ENCODE results near the gene NARF. TPM values are rescaled to one million over a fixed set of nuclear protein-coding genes. Genes with fewer than 3 reads are reported as not detected.

The NARF gene
- total and polyA plus RNA-seq, 2 experiments from 2014 or later = 66.1 to 67.1 TPM

GRCh38 chr17:82435103-82435502 is 23.4 kb upstream of the NARF start:
- no peak; the same call in 2 of the 3 replicates for ATAC-seq

GRCh38 chr17:82435601-82436583 is 22.6 kb upstream of the NARF start:
- DNase-seq (ENCODE audit: low spot score) = no peak
- no peak for TF ChIP-seq REST (IDR thresholded peaks at IDR 0.05; ENCODE audit: unreplicated experiment)
- no peak for TF ChIP-seq ZNF462 (CRISPR knock-in tag; IDR thresholded peaks at IDR 0.05)
- no peak for TF ChIP-seq POLR2AphosphoS5 (IDR thresholded peaks at IDR 0.05; ENCODE audit: low read depth)
- TF ChIP-seq JUNB (IDR thresholded peaks at IDR 0.05; ENCODE audit: unreplicated experiment) = no peak
- no peak for TF ChIP-seq NANOG (IDR thresholded peaks at IDR 0.05; ENCODE audit: borderline replicate concordance)
- TF ChIP-seq ZNF331 (CRISPR knock-in tag; IDR thresholded peaks at IDR 0.05; ENCODE audit: low read depth) = no peak
- no peaks in the 10 kb centered on the region for H3K9me3 Mint-ChIP-seq
- ATAC-seq = no peak
- Histone ChIP-seq H3K79me2 (replicated peaks; ENCODE audit: insufficient read depth) (no peaks in the 10 kb centered on the region), H3K27ac (ENCODE audit: low read depth) (no peak overlapping the region), H3K9me2 (ENCODE audit: insufficient read depth) (no peaks in the 10 kb centered on the region), H3K4me3 (no peak overlapping the region), H3K27me3 (ENCODE audit: insufficient read depth) (no peaks in the 10 kb centered on the region), H3K4me1 (ENCODE audit: insufficient read depth) (peaks cover 5% of the 10 kb centered on the region), H3K4me2 (no peak overlapping the region), H3K36me3 (ENCODE audit: insufficient read depth) (no peaks in the 10 kb centered on the region), H2AFZ (no peak overlapping the region), H3F3A (replicated peaks; ENCODE audit: low read depth) (no peaks in the 10 kb centered on the region), H4K20me1 (replicated peaks; ENCODE audit: insufficient read depth) (no peaks in the 10 kb centered on the region)
- H3K27me3 Mint-ChIP-seq (ENCODE audit: insufficient read depth, low read depth, poor library complexity) = peaks cover 16% of the 10 kb centered on the region
- peaks cover 12% of the 10 kb centered on the region for H3K4me1 Mint-ChIP-seq
- H3K4me3 Mint-ChIP-seq = no peak overlapping the region
- H3K27ac Mint-ChIP-seq = no peak overlapping the region
- peaks cover 4% of the 10 kb centered on the region for H3K36me3 Mint-ChIP-seq (ENCODE audit: low read depth)

More at GRCh38 chr17:82435103-82435502, 23.4 kb upstream of the NARF start:
- no peaks in the 10 kb centered on the region for H4K20me1 ChIP-seq (replicated peaks; ENCODE audit: insufficient read depth)
- TF ChIP-seq EZH2phosphoT487 (IDR thresholded peaks at IDR 0.05; ENCODE audit: unreplicated experiment) (no peak), POLR2AphosphoS5 (IDR thresholded peaks at IDR 0.05; ENCODE audit: low read depth) (no peak), STAT1 (IDR thresholded peaks at IDR 0.05; ENCODE audit: unreplicated experiment) (no peak), ZNF331 (CRISPR knock-in tag; IDR thresholded peaks at IDR 0.05; ENCODE audit: low read depth) (no peak)
- H3K4me3 ChIP-seq = no peak overlapping the region
- Mint-ChIP-seq H3K4me1 (peaks cover 4% of the 10 kb centered on the region), H3K27me3 (ENCODE audit: insufficient read depth, low read depth, poor library complexity) (peaks cover 10% of the 10 kb centered on the region), H3K36me3 (ENCODE audit: low read depth) (peaks cover 4% of the 10 kb centered on the region), H3K27ac (no peak overlapping the region), H3K4me3 (no peak overlapping the region), H3K9me3 (no peaks in the 10 kb centered on the region)
- no peaks in the 10 kb centered on the region for H3F3A ChIP-seq (replicated peaks; ENCODE audit: low read depth)
- no peaks in the 10 kb centered on the region for H3K9me2 ChIP-seq (ENCODE audit: insufficient read depth)
- no peak overlapping the region for H3K4me2 ChIP-seq
- H3K36me3 ChIP-seq (ENCODE audit: insufficient read depth) = no peaks in the 10 kb centered on the region
- H3K4me1 ChIP-seq (ENCODE audit: insufficient read depth) = no peaks in the 10 kb centered on the region
- no peak overlapping the region for H2AFZ ChIP-seq
- DNase-seq (ENCODE audit: low spot score) = no peak
- no peaks in the 10 kb centered on the region for H3K79me2 ChIP-seq (replicated peaks; ENCODE audit: insufficient read depth)
- no peak overlapping the region for H3K27ac ChIP-seq (ENCODE audit: low read depth)
- no peaks in the 10 kb centered on the region for H3K27me3 ChIP-seq (ENCODE audit: insufficient read depth)
